Peyer's patch (tissue), 4 donors: ENCODE data around the gene ELAPOR2. TPM values are rescaled to one million over a fixed set of nuclear protein-coding genes. Genes with fewer than 3 reads are reported as not detected.

Experiments
- DNase-seq, 3 donors: peaks; one replicate each; pipeline ENCODE4 v3.0.0-alpha.2; 2017 to 2019
- H3K27ac ChIP-seq, 4 donors: fragments of 200-600 bp; sonication (generic); one replicate each; pipeline ENCODE4 v1.5.1; 2016 to 2019
- H3K27me3 ChIP-seq, 2 donors: fragments of 200-600 bp; sonication (generic); one replicate each; pipeline ENCODE4 v1.5.1; 2019
- H3K36me3 ChIP-seq, 3 donors: fragments of 200-600 bp; sonication (generic); one replicate each; pipeline ENCODE4 v1.5.1; 2016 to 2019
- H3K4me1 ChIP-seq, 4 donors: fragments of 200-600 bp; sonication (generic); one replicate each; pipeline ENCODE4 v1.5.1; 2016 to 2019
- H3K4me3 ChIP-seq, 4 donors: fragments of 200-600 bp; sonication (generic); 1 replicate in 3 of 4; 2 replicates in 1 of 4; pipeline ENCODE4 v1.5.1; 2016 to 2019; ENCODE audit warnings: mild to moderate bottlenecking in 1 of 4
- H3K9me3 ChIP-seq, 4 donors: fragments of 200-600 bp; sonication (generic); one replicate each; pipeline ENCODE4 v1.5.1; 2016 to 2019; ENCODE audit warnings: mild to moderate bottlenecking in 1 of 4
- CTCF ChIP-seq, 6 experiments: fragments of 450-650 bp in 4 of 6; fragments of 200-600 bp in 2 of 6; sonication (generic) in 1 of 6; IDR thresholded peaks; one replicate each; pipeline ENCODE4 v1.5.1; 2017 to 2019; ENCODE audit warnings: antibody characterized with exemption in 6 of 6, mild to moderate bottlenecking in 3 of 6, moderate library complexity in 1 of 6
- POLR2A ChIP-seq, 2 donors: fragments of 450-650 bp; IDR thresholded peaks; one replicate each; pipeline ENCODE4 v1.5.1; 2017; ENCODE audit warnings: antibody characterized with exemption in 2 of 2, mild to moderate bottlenecking in 2 of 2, moderate library complexity in 2 of 2
- total RNA-seq, 4 donors: library from RNA; depleted of rRNA; stranded (reverse); fragments of >200 nt; gene quantifications; one replicate each; pipeline ENCODE4 v1.1.0, GENCODE V29; 2016

Gene ELAPOR2
- total RNA-seq, 4 donors from 2014 or later: 3.3 to 24.8 (median 5.6) TPM

- no peaks in the 10 kb centered on the region for H3K27me3 ChIP-seq
- H3K9me3 ChIP-seq: no peaks in the 10 kb centered on the region
- no peak overlapping the region for H3K4me3 ChIP-seq
- no peaks in the 10 kb centered on the region for H3K4me1 ChIP-seq
- H3K36me3 ChIP-seq: no peaks in the 10 kb centered on the region
- DNase-seq: no peak
- TF ChIP-seq CTCF (IDR thresholded peaks at IDR 0.05): no peak
- no peak for TF ChIP-seq POLR2A (IDR thresholded peaks at IDR 0.05)
- no peak overlapping the region for H3K27ac ChIP-seq
These were observed 8.3 kb upstream of the ELAPOR2 start for GRCh38 chr7:87067788-87068187.

- Histone ChIP-seq H3K4me3 (peak overlapping the region in 3 of 4 donors; percentile 55 to 79 (median 76)), H3K27ac (peak overlapping the region in 3 of 4 donors; percentile 38 to 73 (median 49)), H3K9me3 (no peaks in the 10 kb centered on the region)
These were observed 759 bp upstream of the ELAPOR2 start for GRCh38 chr7:87060288-87060537.

GRCh38 chr7:87058744-87059524 is 520 bp downstream of the ELAPOR2 start:
- no peak for TF ChIP-seq CTCF (IDR thresholded peaks at IDR 0.05)
- no peak for TF ChIP-seq POLR2A (IDR thresholded peaks at IDR 0.05)
- Histone ChIP-seq H3K27ac (peak overlapping the region; percentile 35 to 73 (median 48)), H3K9me3 (no peaks in the 10 kb centered on the region), H3K4me1 (peaks cover 0 to 8% (median 2%) of the 10 kb centered on the region in 4 donors), H3K4me3 (peak overlapping the region; percentile 55 to 82 (median 78)), H3K27me3 (no peaks in the 10 kb centered on the region), H3K36me3 (no peaks in the 10 kb centered on the region)
- peak; percentile 30 to 56 (median 39) for DNase-seq

More at GRCh38 chr7:87060288-87060537, 759 bp upstream of the ELAPOR2 start:
- Histone ChIP-seq H3K36me3 (no peaks in the 10 kb centered on the region), H3K4me1 (peaks cover 0 to 8% (median 2%) of the 10 kb centered on the region in 4 donors), H3K27me3 (no peaks in the 10 kb centered on the region)
- DNase-seq: no peak
- TF ChIP-seq POLR2A (IDR thresholded peaks at IDR 0.05) (no peak), CTCF (IDR thresholded peaks at IDR 0.05) (no peak)

GRCh38 chr7:87057210-87057609 is 2.2 kb downstream of the ELAPOR2 start:
- Histone ChIP-seq H3K27ac (no peak overlapping the region), H3K9me3 (no peaks in the 10 kb centered on the region), H3K4me3 (no peak overlapping the region), H3K27me3 (no peaks in the 10 kb centered on the region), H3K36me3 (no peaks in the 10 kb centered on the region), H3K4me1 (peaks cover 0 to 8% (median 2%) of the 10 kb centered on the region in 4 donors)
- no peak for DNase-seq
- TF ChIP-seq CTCF (IDR thresholded peaks at IDR 0.05) (no peak), POLR2A (IDR thresholded peaks at IDR 0.05) (no peak)

- no peak for DNase-seq
- H3K27me3 ChIP-seq: no peaks in the 10 kb centered on the region
These were observed 3.1 kb downstream of the ELAPOR2 start for GRCh38 chr7:87056346-87056745.

More at GRCh38 chr7:87056346-87056745, 3.1 kb downstream of the ELAPOR2 start:
- no peak overlapping the region for H3K27ac ChIP-seq
- H3K4me3 ChIP-seq: no peak overlapping the region
- no peaks in the 10 kb centered on the region for H3K36me3 ChIP-seq
- TF ChIP-seq POLR2A (IDR thresholded peaks at IDR 0.05): no peak
- no peak for TF ChIP-seq CTCF (IDR thresholded peaks at IDR 0.05)
- peaks cover 0 to 8% (median 2%) of the 10 kb centered on the region in 4 donors for H3K4me1 ChIP-seq
- H3K9me3 ChIP-seq: no peaks in the 10 kb centered on the region
